H9 (cell line): ENCODE results near the gene MICAL3. TPM values are rescaled to one million over a fixed set of nuclear protein-coding genes. Genes with fewer than 3 reads are reported as not detected.

ENCODE experiments used
- DNase-seq: peaks from one replicate; pipeline ENCODE4 v3.0.0-alpha.2; 2017
- H2AFZ ChIP-seq: one replicate; pipeline ENCODE4 v1.6.1; 2013; ENCODE audit warnings: mild to moderate bottlenecking, low read length, control low read depth, moderate library complexity
- H2AK5ac ChIP-seq: 2 replicates; pipeline ENCODE4 v1.6.1; 2013; ENCODE audit warnings: low read length, control low read depth, mixed read lengths; ENCODE audit not compliant: insufficient read length
- H2BK120ac ChIP-seq: one replicate; pipeline ENCODE4 v1.6.1; 2013; ENCODE audit warnings: low read depth, mild to moderate bottlenecking, low read length, control low read depth, inconsistent platforms; ENCODE audit not compliant: poor library complexity, severe bottlenecking
- H2BK12ac ChIP-seq: 2 replicates; pipeline ENCODE4 v1.6.1; 2013; ENCODE audit warnings: low read length, control low read depth, mixed read lengths, low read depth; ENCODE audit not compliant: insufficient read length
- H2BK15ac ChIP-seq: 2 replicates; pipeline ENCODE4 v1.6.1; 2013; ENCODE audit warnings: low read depth, low read length, control low read depth
- H2BK20ac ChIP-seq: one replicate; pipeline ENCODE4 v1.6.1; 2013; ENCODE audit warnings: low read depth, mild to moderate bottlenecking, low read length, control low read depth, inconsistent platforms; ENCODE audit not compliant: poor library complexity, severe bottlenecking
- H2BK5ac ChIP-seq: 2 replicates; pipeline ENCODE4 v1.6.1; 2013; ENCODE audit warnings: low read length, control low read depth, mixed read lengths; ENCODE audit not compliant: insufficient read length
- H3K14ac ChIP-seq: 2 replicates; pipeline ENCODE4 v1.6.1; 2013; ENCODE audit warnings: low read length, control low read depth; ENCODE audit not compliant: insufficient read depth
- H3K18ac ChIP-seq: 2 replicates; pipeline ENCODE4 v1.6.1; 2013; ENCODE audit warnings: low read depth, mild to moderate bottlenecking, mixed read lengths, low read length, control low read depth; ENCODE audit not compliant: insufficient read length
- H3K23ac ChIP-seq: 2 replicates; pipeline ENCODE4 v1.6.1; 2013; ENCODE audit warnings: low read length, control low read depth, mixed read lengths, low read depth; ENCODE audit not compliant: insufficient read length
- H3K23me2 ChIP-seq: 2 replicates; pipeline ENCODE4 v1.6.1; 2013; ENCODE audit warnings: low read depth, mild to moderate bottlenecking, mixed read lengths, low read length, control low read depth; ENCODE audit not compliant: insufficient read length, poor library complexity, severe bottlenecking
- H3K27ac ChIP-seq: 2 replicates; pipeline ENCODE4 v1.5.1; 2013; ENCODE audit warnings: low read length, control low read depth, mixed read lengths, low read depth; ENCODE audit not compliant: insufficient read length
- H3K27me3 ChIP-seq: 2 replicates; pipeline ENCODE4 v1.6.1; 2013; ENCODE audit warnings: low read length, control low read depth, inconsistent platforms; ENCODE audit not compliant: insufficient read depth
- H3K4ac ChIP-seq: 2 replicates; pipeline ENCODE4 v1.6.1; 2013; ENCODE audit warnings: low read depth, mild to moderate bottlenecking, control low read depth, inconsistent platforms, low read length, moderate library complexity
- H3K4me1 ChIP-seq: 2 replicates; pipeline ENCODE4 v1.6.1; 2013; ENCODE audit warnings: low read length, control low read depth, inconsistent platforms; ENCODE audit not compliant: insufficient read depth
- H3K4me2 ChIP-seq: 2 replicates; pipeline ENCODE4 v1.6.1; 2013; ENCODE audit warnings: low read length, control low read depth, mixed read lengths; ENCODE audit not compliant: insufficient read length, insufficient read depth
- H3K56ac ChIP-seq: 2 replicates; pipeline ENCODE4 v1.6.1; 2013; ENCODE audit warnings: low read depth, mild to moderate bottlenecking, mixed read lengths, low read length, control low read depth; ENCODE audit not compliant: insufficient read length
- H3K79me1 ChIP-seq: 2 replicates; pipeline ENCODE4 v1.6.1; 2013; ENCODE audit warnings: low read depth, mild to moderate bottlenecking, moderate library complexity, low read length, control low read depth, inconsistent platforms; ENCODE audit not compliant: insufficient read depth, poor library complexity, severe bottlenecking
- H3K79me2 ChIP-seq: 2 replicates; pipeline ENCODE4 v1.6.1; 2013; ENCODE audit warnings: low read length, control low read depth, inconsistent platforms; ENCODE audit not compliant: insufficient read depth
- H3K9ac ChIP-seq: 2 replicates; pipeline ENCODE4 v1.6.1; 2013; ENCODE audit warnings: low read length, control low read depth, mixed read lengths; ENCODE audit not compliant: insufficient read length; ENCODE audit errors: extremely low read depth
- H3K9me3 ChIP-seq: one replicate; pipeline ENCODE4 v1.6.1; 2013; ENCODE audit warnings: low read depth, low read length, inconsistent platforms; ENCODE audit not compliant: control insufficient read depth
- H3T11ph ChIP-seq: one replicate; pipeline ENCODE4 v1.6.1; 2013; ENCODE audit warnings: mild to moderate bottlenecking, low read length, control low read depth, inconsistent platforms
- H4K20me1 ChIP-seq: one replicate; pipeline ENCODE4 v1.6.1; 2013; ENCODE audit not compliant: control insufficient read depth, insufficient read length, insufficient read depth
- H4K5ac ChIP-seq: 2 replicates; pipeline ENCODE4 v1.6.1; 2013; ENCODE audit warnings: low read depth, mild to moderate bottlenecking, mixed read lengths, low read length, control low read depth; ENCODE audit not compliant: insufficient read length
- H4K8ac ChIP-seq: replicated peaks from 2 replicates; pipeline ENCODE4 v1.6.1; 2013; ENCODE audit warnings: low read length, control low read depth, mixed read lengths, low read depth; ENCODE audit not compliant: insufficient read length
- H4K91ac ChIP-seq: 2 replicates; pipeline ENCODE4 v1.6.1; 2013; ENCODE audit warnings: low read depth, mild to moderate bottlenecking, moderate library complexity, mixed read lengths, low read length, control low read depth; ENCODE audit not compliant: insufficient read length
- H3K27ac Mint-ChIP-seq, 3 experiments: 2 replicates in 2 of 3; 3 replicates in 1 of 3; pipeline ENCODE4 v1.8.0; 2020 to 2021; ENCODE audit warnings: mixed read lengths in 3 of 3, mild to moderate bottlenecking in 1 of 3, moderate library complexity in 1 of 3
- H3K27me3 Mint-ChIP-seq: 2 replicates; pipeline ENCODE4 v1.8.0; 2021; ENCODE audit warnings: low read depth, mild to moderate bottlenecking, moderate library complexity, mixed read lengths
- H3K36me3 Mint-ChIP-seq, 3 experiments: 2 replicates in 2 of 3; 3 replicates in 1 of 3; pipeline ENCODE4 v1.8.0; 2020 to 2021; ENCODE audit warnings: low read depth in 3 of 3, mixed read lengths in 3 of 3; ENCODE audit not compliant: insufficient read depth in 1 of 3
- H3K4me1 Mint-ChIP-seq, 2 experiments: 2 replicates each; pipeline ENCODE4 v1.8.0; 2020; ENCODE audit warnings: mixed read lengths in 2 of 2
- H3K4me3 Mint-ChIP-seq, 2 experiments: 2 replicates in 1 of 2; 3 replicates in 1 of 2; pipeline ENCODE4 v1.8.0; 2020 to 2021; ENCODE audit warnings: mild to moderate bottlenecking in 2 of 2, mixed read lengths in 2 of 2, moderate library complexity in 1 of 2
- H3K9me3 Mint-ChIP-seq, 2 experiments: 2 replicates in 1 of 2; 3 replicates in 1 of 2; pipeline ENCODE4 v1.8.0; 2020; ENCODE audit warnings: mild to moderate bottlenecking in 2 of 2, mixed read lengths in 2 of 2, moderate library complexity in 1 of 2
- WGBS: extraction: QIAGEN DNeasy Blood & Tissue Kit; methylation state at CpG from one replicate; pipeline ENCODE4 v1.1.7; 2013; ENCODE audit warnings: missing lambda C conversion rate, low lambda C conversion rate, mixed read lengths; ENCODE audit not compliant: insufficient read length; ENCODE audit errors: extremely low coverage; 5-methylcytosine and 5-hydroxymethylcytosine counted together
- total RNA-seq: library from RNA; stranded (reverse); gene quantifications from 2 replicates; pipeline ENCODE4 v1.2.1, GENCODE V29; 2021
- TF ChIP-seq, protein P1 (sequence below): fragments of 200-600 bp; sonication (generic); conservative IDR thresholded peaks from 3 replicates; pipeline ENCODE4 v1.8.0; 2021; ENCODE audit warnings: antibody characterized with exemption, mild to moderate bottlenecking

The MICAL3 gene
- total RNA-seq, 1 experiment from 2014 or later: 50.2 TPM

DNA sequence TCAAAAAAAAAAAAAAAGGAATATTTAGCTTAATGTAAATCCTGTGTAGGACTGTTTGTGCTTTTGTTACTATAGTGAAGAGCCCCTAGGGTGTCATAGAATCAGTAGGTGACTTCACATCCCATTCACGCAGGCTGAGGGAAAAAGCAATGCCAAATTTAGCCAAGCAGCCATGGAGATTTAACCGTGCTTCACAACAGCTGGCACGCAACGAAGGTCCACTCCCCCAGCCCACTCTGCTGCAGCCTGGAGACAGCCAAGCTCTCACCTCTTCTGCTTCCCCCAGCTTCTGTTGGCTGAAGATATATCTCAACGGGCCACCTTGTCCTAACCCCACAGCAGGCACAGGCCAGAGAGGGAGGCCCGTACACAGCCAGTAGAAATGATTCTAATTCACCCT, 171.3 kb downstream of the MICAL3 start:
- no peak overlapping the region for H2AFZ ChIP-seq
- no peaks in the 10 kb centered on the region for H3K79me2 ChIP-seq
- no peak overlapping the region for H3K4me3 Mint-ChIP-seq

More for the DNA sequence above, 171.3 kb downstream of the MICAL3 start:
- Histone ChIP-seq H3K27ac (no peak overlapping the region), H3K4me1 (no peaks in the 10 kb centered on the region), H3K18ac (no peak overlapping the region), H4K20me1 (no peaks in the 10 kb centered on the region), H3K56ac (no peak overlapping the region), H2BK120ac (no peak overlapping the region), H2BK15ac (no peak overlapping the region), H4K91ac (no peak overlapping the region), H2BK12ac (no peak overlapping the region), H4K5ac (no peak overlapping the region), H3K79me1 (no peaks in the 10 kb centered on the region), H3T11ph (no peak overlapping the region), H2BK5ac (no peak overlapping the region), H2AK5ac (no peak overlapping the region), H3K9ac (no peak overlapping the region), H4K8ac (no peak overlapping the region), H3K9me3 (no peaks in the 10 kb centered on the region), H3K14ac (no peak overlapping the region), H3K23ac (no peak overlapping the region), H3K4ac (no peak overlapping the region), H3K4me2 (no peak overlapping the region), H3K23me2 (no peaks in the 10 kb centered on the region), H2BK20ac (no peak overlapping the region), H3K27me3 (no peaks in the 10 kb centered on the region)
- Mint-ChIP-seq H3K27ac (no peak overlapping the region), H3K27me3 (peaks cover 3% of the 10 kb centered on the region; the same call in 1 of the 2 replicates), H3K4me1 (peaks cover 0 to 3% of the 10 kb centered on the region in 2 experiments; a peak in 1 of 4 replicates), H3K36me3 (peaks cover 0 to 2% (median 0%) of the 10 kb centered on the region in 3 experiments; a peak in 1 of 7 replicates), H3K9me3 (no peaks in the 10 kb centered on the region)
- no peak for DNase-seq
- TF ChIP-seq, protein P1, sequence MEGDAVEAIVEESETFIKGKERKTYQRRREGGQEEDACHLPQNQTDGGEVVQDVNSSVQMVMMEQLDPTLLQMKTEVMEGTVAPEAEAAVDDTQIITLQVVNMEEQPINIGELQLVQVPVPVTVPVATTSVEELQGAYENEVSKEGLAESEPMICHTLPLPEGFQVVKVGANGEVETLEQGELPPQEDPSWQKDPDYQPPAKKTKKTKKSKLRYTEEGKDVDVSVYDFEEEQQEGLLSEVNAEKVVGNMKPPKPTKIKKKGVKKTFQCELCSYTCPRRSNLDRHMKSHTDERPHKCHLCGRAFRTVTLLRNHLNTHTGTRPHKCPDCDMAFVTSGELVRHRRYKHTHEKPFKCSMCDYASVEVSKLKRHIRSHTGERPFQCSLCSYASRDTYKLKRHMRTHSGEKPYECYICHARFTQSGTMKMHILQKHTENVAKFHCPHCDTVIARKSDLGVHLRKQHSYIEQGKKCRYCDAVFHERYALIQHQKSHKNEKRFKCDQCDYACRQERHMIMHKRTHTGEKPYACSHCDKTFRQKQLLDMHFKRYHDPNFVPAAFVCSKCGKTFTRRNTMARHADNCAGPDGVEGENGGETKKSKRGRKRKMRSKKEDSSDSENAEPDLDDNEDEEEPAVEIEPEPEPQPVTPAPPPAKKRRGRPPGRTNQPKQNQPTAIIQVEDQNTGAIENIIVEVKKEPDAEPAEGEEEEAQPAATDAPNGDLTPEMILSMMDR: no peak
- no CpG with 5 or more reads among the region's 6 CpGs for WGBS
